ENCODE results near the gene MVD. TPM values are rescaled to one million over a fixed set of nuclear protein-coding genes. Genes with fewer than 3 reads are reported as not detected.

Gene MVD
- total and polyA plus RNA-seq, 2 of the 4 experiments (the other 2 are of a cell fraction), result 18.3 to 28.4 TPM

DNA sequence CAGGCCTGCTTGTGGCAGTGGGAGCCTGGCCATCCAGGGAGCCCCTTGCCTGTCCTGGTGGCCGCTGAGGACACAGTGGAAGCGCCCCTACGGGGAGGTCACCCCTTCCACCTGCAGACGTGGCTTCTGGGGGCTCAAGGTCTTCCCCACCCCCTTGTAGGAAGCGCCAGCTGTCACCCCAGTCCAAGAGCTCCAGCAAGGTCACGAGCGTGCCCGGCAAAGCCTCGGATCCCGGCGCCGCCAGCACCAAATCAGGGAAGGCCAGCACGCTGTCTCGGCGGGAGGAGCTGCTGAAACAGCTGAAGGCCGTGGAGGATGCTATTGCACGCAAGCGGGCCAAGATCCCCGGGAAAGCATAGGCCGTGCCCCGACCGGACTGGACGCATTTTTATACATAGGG lies 31.9 kb downstream of the MVD start:
- H3K9me1 ChIP-seq (ENCODE audit: insufficient read depth, low read length), result no peaks in the 10 kb centered on the region
- WGBS, 2 experiments (ENCODE audit: extremely low coverage in 2 of 2, insufficient read length in 1 of 2), result 98% methylated on average over 12 of the region's 23 CpGs; no CpG with 5 or more reads in 1 of the 2 experiments
- H2AK9ac ChIP-seq (replicated peaks; ENCODE audit: low read depth, low read length, poor library complexity), result no peak overlapping the region
- H3K4me3 ChIP-seq (ENCODE audit: insufficient read depth, low read depth, low read length), result no peak overlapping the region
- H2BK15ac ChIP-seq (ENCODE audit: low read depth, low read length), result no peak overlapping the region
- no peak overlapping the region for H2BK20ac ChIP-seq (ENCODE audit: low read depth, low read length)
- H3K23ac ChIP-seq (ENCODE audit: low read depth, low read length), result no peak overlapping the region
- no peak overlapping the region for H3K56ac ChIP-seq (ENCODE audit: extremely low read depth, insufficient read depth, low read length)
- H2AFZ ChIP-seq (replicated peaks; ENCODE audit: low read length, poor library complexity), result no peak overlapping the region
- intact Hi-C loops (cut with micrococcal nuclease), result no loop called here
- H3K27me3 ChIP-seq (ENCODE audit: control insufficient read depth, insufficient read depth, low read length), result no peaks in the 10 kb centered on the region
- dilution Hi-C loops (cut with HindIII; ENCODE audit: low sequenced_read_pairs, unreplicated experiment), result no loop called here
- H3K4me1 ChIP-seq (ENCODE audit: control insufficient read depth, insufficient read depth, low read length), result peaks cover 8% of the 10 kb centered on the region
- H4K20me1 ChIP-seq (ENCODE audit: insufficient read depth, low read length), result no peaks in the 10 kb centered on the region; the same call in 1 of the 2 replicates
- no peak overlapping the region for H2AK5ac ChIP-seq (ENCODE audit: low read depth, low read length)
- in situ Hi-C loops (cut with MboI; ENCODE audit: low sequenced_read_pairs), result no loop called here
- H3K4ac ChIP-seq (ENCODE audit: low read depth, low read length), result no peak overlapping the region
- H4K5ac ChIP-seq (ENCODE audit: low read depth, low read length), result no peak overlapping the region
- DNase-seq (no peak), ATAC-seq (ENCODE audit: low read depth) (no peak)
- no peak overlapping the region for H3K4me2 ChIP-seq (ENCODE audit: low read depth, low read length)
- H3K14ac ChIP-seq (replicated peaks; ENCODE audit: low read depth, low read length), result no peak overlapping the region
- no TSS peak for BruUV-seq (replicated peaks)
- ChIA-PET CTCF (no interaction called here), POLR2A (ENCODE audit: unreplicated experiment) (no interaction called here)
- TF ChIP-seq FOS (IDR thresholded peaks at IDR 0.05; ENCODE audit: low read depth, low read length) (no peak), MAFK (IDR thresholded peaks at IDR 0.05; ENCODE audit: low read depth, low read length) (no peak), RCOR1 (IDR thresholded peaks at IDR 0.05; ENCODE audit: insufficient replicate concordance, low read length) (no peak), NFE2L2 (IDR thresholded peaks at IDR 0.05; ENCODE audit: low read depth, low read length) (no peak), MXI1 (IDR thresholded peaks at IDR 0.05; ENCODE audit: borderline replicate concordance, low read depth, low read length) (no peak), RFX5 (IDR thresholded peaks at IDR 0.05; ENCODE audit: low read depth, low read length) (no peak), RAD21 (IDR thresholded peaks at IDR 0.05; ENCODE audit: low read length) (no peak), MAZ (IDR thresholded peaks at IDR 0.05; ENCODE audit: borderline replicate concordance, low read depth, low read length) (no peak), CEBPB (IDR thresholded peaks at IDR 0.05; ENCODE audit: low read depth, low read length) (no peak), SMC3 (IDR thresholded peaks at IDR 0.05; ENCODE audit: low read depth, low read length) (no peak), POLR2A (IDR thresholded peaks at IDR 0.05; ENCODE audit: low read depth, low read length) (no peak), CHD1 (IDR thresholded peaks at IDR 0.05; ENCODE audit: low read depth, low read length) (no peak)
- TF ChIP-seq, protein P1, sequence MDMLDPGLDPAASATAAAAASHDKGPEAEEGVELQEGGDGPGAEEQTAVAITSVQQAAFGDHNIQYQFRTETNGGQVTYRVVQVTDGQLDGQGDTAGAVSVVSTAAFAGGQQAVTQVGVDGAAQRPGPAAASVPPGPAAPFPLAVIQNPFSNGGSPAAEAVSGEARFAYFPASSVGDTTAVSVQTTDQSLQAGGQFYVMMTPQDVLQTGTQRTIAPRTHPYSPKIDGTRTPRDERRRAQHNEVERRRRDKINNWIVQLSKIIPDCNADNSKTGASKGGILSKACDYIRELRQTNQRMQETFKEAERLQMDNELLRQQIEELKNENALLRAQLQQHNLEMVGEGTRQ (IDR thresholded peaks at IDR 0.05; ENCODE audit: low read depth, low read length), result no peak
- TF ChIP-seq, protein P2, sequence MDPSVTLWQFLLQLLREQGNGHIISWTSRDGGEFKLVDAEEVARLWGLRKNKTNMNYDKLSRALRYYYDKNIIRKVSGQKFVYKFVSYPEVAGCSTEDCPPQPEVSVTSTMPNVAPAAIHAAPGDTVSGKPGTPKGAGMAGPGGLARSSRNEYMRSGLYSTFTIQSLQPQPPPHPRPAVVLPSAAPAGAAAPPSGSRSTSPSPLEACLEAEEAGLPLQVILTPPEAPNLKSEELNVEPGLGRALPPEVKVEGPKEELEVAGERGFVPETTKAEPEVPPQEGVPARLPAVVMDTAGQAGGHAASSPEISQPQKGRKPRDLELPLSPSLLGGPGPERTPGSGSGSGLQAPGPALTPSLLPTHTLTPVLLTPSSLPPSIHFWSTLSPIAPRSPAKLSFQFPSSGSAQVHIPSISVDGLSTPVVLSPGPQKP (IDR thresholded peaks at IDR 0.05; ENCODE audit: borderline replicate concordance, low read depth, low read length), result no peak
- peaks cover 0 to 7% of the 10 kb centered on the region in 2 experiments; a peak in 2 of 4 replicates for H3K79me1 ChIP-seq (ENCODE audit: low read depth in 1 of 2, low read length in 2 of 2)
- H3K9me3 ChIP-seq (ENCODE audit: control insufficient read depth, insufficient read depth, low read length), result no peaks in the 10 kb centered on the region
- H2BK120ac ChIP-seq (ENCODE audit: low read depth, low read length), result no peak overlapping the region
- H4K8ac ChIP-seq (ENCODE audit: low read depth in 2 of 2, low read length in 2 of 2), result no peak overlapping the region
- no peak overlapping the region for H3K9ac ChIP-seq (ENCODE audit: low read depth, low read length)
- peaks cover 56% of the 10 kb centered on the region for H3K36me3 ChIP-seq (ENCODE audit: control insufficient read depth, insufficient read depth, low read length)
- H2BK5ac ChIP-seq (ENCODE audit: low read depth, low read length, poor library complexity, severe bottlenecking), result no peak overlapping the region
- H3K18ac ChIP-seq (ENCODE audit: low read depth, low read length), result no peak overlapping the region
- H4K91ac ChIP-seq (ENCODE audit: insufficient read depth, low read depth, low read length), result no peak overlapping the region
- H3K27ac ChIP-seq (ENCODE audit: insufficient read depth, low read length), result no peak overlapping the region
